ENCODE data around the gene FAM78A.

FAM78A gene, protein sequence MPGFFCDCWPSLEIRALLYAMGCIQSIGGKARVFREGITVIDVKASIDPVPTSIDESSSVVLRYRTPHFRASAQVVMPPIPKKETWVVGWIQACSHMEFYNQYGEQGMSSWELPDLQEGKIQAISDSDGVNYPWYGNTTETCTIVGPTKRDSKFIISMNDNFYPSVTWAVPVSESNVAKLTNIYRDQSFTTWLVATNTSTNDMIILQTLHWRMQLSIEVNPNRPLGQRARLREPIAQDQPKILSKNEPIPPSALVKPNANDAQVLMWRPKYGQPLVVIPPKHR
- 6.2 to 162 (median 89.5) reads per million in 18 experiments for total RNA-seq

GRCh38 chr9:131276094-131276888 lies at the start of gene FAM78A:
TSS of gene FAM78A (minus strand) at chr9:131276510. CDS start at chr9:131276179, 331 bp downstream.
- DNase-seq = peak; percentile 73 to 86

DNA sequence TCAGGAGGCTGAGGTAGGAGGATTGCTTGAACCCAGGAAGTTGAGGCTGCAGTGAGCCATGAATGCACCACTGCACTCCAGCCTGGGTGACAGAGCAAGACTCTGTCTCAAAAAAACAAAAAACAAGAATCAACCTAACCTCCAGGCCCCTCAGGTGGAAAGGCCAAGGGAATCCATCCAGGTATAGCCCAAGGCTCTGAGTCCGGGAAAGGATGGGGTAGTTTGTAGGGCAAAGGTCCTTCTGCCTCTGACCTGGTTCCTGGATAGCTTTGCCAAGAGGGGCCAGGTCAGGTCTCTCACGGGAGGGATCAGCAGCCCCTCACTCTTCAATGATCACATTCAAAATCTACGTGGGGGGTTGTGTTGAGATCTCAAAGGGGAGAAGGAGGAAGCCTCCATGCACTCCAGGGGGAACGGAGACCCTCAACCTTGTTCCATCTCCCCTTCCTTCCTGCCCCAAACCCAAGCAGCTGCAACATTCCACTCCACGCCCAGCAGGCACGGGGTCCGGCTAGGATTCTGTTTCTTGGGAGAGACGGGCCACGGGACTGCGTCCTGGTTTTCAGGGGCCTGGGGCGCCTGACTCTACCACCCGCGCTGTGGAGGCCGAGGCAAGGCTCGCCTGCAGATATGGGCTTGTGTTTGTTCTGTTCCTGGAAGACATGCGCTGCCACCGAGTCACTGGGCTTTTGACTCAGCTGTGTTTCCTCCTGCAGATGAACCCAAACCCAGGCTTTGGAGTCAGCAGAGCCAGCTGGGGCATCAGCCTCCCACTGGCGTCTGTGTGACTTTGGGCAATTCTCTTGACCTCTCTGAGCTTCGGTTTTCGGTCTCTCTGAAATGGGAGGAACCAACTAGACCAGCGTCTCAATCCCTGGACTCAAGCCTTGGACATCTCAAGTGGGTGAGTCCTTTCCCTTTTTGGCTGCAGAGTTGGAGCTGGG lies 48.7 kb upstream of the FAM78A start:
- DNase-seq = no peak

- DNase-seq = no peak
Measured at GRCh38 chr9:131323629-131324028, 47.3 kb upstream of the FAM78A start.

DNA sequence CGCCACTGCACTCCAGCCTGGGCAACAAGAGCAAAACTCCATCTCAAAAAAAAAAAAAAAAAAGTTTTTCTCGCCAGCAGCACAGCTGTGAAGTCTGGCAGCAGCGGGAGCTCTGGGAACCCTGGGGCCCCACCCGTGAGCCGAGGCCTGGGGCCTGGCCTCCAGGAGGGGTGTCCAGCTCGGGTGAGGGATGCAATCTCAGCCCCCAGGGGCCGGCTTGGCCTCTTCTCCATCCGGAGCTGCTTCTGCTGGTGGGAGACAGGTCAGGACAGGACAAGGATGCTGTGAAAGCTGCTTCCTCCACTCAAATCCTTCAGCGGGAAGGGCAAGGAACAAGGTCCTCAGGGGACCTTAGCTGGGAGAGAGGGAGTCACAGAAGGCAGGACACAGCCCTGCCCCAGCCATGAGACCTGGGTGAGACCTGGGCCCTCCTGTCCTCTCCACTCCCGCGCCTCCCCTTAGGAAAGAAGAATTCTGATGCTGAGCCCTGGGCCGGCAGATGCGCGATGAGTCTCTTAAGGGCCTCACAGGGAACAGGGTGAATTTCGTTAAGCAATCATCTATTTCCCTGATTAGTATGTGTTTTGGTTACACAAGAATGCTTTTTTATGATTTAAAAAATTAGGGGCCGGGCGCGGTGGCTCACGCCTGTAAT lies 43.8 kb upstream of the FAM78A start:
- DNase-seq = no peak

DNA sequence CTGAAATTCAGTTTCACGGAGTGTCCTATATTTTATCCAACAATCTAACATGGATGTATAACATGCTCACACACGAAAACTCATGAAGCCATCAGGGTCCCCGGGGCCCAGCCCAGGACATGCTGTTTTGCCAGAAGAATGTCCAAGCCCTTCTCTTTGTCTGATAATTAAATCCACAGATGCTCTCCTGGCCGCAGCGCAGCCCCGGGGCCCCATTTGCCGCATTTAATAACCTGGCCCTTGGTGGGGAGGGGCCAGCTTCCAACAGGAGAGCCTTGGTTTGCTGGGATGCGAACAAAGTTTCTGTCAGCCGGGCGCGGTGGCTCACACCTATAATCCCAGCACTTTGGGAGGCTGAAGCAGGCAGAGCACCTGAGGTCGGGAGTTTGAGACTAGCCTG lies 43.2 kb upstream of the FAM78A start:
- DNase-seq = no peak

- DNase-seq = no peak
Measured at GRCh38 chr9:131318231-131319085, 42.1 kb upstream of the FAM78A start.

GRCh38 chr9:131312822-131313770 lies 36.8 kb upstream of the FAM78A start:
- no peak for DNase-seq

GRCh38 chr9:131312246-131312645 lies 35.9 kb upstream of the FAM78A start:
- no peak for DNase-seq

- no peak for DNase-seq
Measured at GRCh38 chr9:131310833-131311554, 34.7 kb upstream of the FAM78A start.

- no peak for DNase-seq
Measured at GRCh38 chr9:131309530-131310276, 33.4 kb upstream of the FAM78A start.

- DNase-seq = no peak
Measured at GRCh38 chr9:131308906-131309529, 32.7 kb upstream of the FAM78A start.

- no peak for DNase-seq
Measured at GRCh38 chr9:131308452-131308851, 32.1 kb upstream of the FAM78A start.

DNA sequence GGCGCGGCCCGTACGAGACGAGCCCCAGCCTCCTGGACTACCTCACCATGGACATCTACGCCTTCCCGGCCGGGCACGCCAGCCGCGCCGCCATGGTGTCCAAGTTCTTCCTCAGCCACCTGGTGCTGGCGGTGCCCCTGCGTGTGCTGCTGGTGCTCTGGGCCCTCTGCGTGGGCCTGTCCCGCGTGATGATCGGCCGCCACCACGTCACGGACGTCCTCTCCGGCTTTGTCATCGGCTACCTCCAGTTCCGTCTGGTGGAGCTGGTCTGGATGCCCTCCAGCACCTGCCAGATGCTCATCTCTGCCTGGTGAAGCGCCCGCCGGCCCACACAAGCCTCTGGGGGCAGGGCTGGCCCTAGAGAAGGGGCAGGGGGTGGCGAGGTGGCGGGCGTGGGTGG lies 31.7 kb upstream of the FAM78A start:
- no peak for DNase-seq

DNA sequence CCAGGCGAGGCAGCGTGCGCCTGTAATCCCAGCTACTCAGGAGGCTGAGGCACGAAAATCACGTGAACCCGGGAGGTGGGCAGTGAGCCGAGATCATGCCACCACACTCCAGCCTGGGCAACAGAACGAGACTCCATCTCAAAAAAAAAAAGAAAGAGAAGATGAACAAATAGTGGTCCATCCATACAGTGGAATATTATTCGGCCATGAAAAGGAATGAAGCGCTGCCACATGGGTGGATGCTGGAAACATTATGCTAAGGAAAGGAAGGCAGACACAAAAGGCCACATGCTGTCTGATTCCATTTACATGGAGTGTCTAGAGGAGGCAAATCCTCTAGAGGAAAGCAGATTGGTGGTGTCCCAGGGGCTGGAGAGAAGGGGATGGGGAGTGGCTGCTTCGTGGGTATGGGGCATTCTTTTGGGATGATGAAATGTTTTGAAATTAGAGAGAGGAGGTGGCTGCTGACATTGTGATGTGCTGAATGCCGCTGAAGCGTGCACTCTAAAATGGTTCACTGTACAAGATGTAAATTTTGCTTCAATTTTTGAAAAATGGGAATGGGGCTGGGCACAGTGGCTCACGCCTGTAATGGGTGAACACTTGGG lies 30.2 kb upstream of the FAM78A start:
- no peak for DNase-seq

DNA sequence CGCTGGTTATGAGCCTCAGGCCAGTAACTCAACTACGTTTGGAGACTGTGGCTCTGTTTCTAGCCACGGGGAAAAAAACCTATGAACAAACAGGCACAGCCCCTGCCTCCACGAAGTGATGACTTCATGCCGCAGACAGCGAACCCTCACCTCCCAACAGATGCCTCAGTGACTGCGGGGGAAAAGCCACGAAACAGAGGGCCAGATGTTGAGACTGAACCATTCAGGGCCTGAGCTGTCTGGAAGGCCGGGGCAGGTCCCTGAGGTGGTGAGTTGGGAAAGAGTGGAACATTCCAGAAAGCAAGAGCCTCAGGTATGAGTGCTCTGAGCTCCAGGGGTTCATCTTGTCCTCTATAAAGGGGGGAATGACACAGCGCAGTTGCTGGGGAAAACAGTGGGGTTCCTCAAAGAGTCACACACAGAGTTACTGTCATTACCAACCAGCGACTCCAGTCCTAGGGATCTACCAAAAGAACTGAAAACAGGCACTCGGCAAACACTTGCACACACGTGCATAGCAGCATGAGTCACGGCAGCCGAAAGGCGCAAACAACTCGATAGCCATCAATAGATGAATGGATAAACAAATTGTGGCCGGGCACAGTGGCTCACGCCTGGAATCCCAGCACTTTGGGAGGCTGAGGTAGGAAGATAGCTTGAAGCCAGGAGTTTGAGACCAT lies 28.5 kb upstream of the FAM78A start:
- no peak for DNase-seq

GRCh38 chr9:131303381-131304321 lies 27.3 kb upstream of the FAM78A start:
- DNase-seq = no peak

All from inflammatory macrophage (primary cell).